Hepatocyte (in vitro differentiated cells): ENCODE results near the gene DZIP3. TPM values are rescaled to one million over a fixed set of nuclear protein-coding genes. Genes with fewer than 3 reads are reported as not detected.

ENCODE experiments used
- DNase-seq: peaks from one replicate; pipeline ENCODE4 v3.0.0-alpha.2; 2016; ENCODE audit warnings: low spot score
- H2AFZ ChIP-seq: fragments of 200-600 bp; sonication (generic); 2 replicates; pipeline ENCODE4 v1.6.0; 2016; ENCODE audit warnings: antibody characterized with exemption, mild to moderate bottlenecking
- H3K27ac ChIP-seq: fragments of 200-600 bp; sonication (generic); 2 replicates; pipeline ENCODE4 v1.5.1; 2016; ENCODE audit warnings: mild to moderate bottlenecking
- H3K27me3 ChIP-seq: fragments of 200-600 bp; sonication (generic); 2 replicates; pipeline ENCODE4 v1.6.1; 2016
- H3K36me3 ChIP-seq: fragments of 200-600 bp; sonication (generic); replicated peaks from 2 replicates; pipeline ENCODE4 v1.5.1; 2016; ENCODE audit warnings: low read depth; ENCODE audit not compliant: insufficient read depth
- H3K4me1 ChIP-seq: fragments of 200-600 bp; sonication (generic); 2 replicates; pipeline ENCODE4 v1.5.1; 2016; ENCODE audit warnings: mild to moderate bottlenecking, moderate library complexity; ENCODE audit not compliant: insufficient read depth
- H3K4me2 ChIP-seq: fragments of 200-600 bp; sonication (generic); 2 replicates; pipeline ENCODE4 v1.6.0; 2016
- H3K4me3 ChIP-seq: fragments of 200-600 bp; sonication (generic); 2 replicates; pipeline ENCODE4 v1.5.1; 2016; ENCODE audit warnings: mild to moderate bottlenecking
- H3K79me2 ChIP-seq: fragments of 200-600 bp; sonication (generic); 2 replicates; pipeline ENCODE4 v1.6.0; 2017; ENCODE audit warnings: mild to moderate bottlenecking
- H3K9me2 ChIP-seq: fragments of 200-600 bp; sonication (generic); replicated peaks from 2 replicates; pipeline ENCODE4 v1.6.0; 2017; ENCODE audit warnings: mild to moderate bottlenecking; ENCODE audit not compliant: insufficient read depth
- H3K9me3 ChIP-seq: fragments of 200-600 bp; sonication (generic); 2 replicates; pipeline ENCODE4 v1.5.1; 2016; ENCODE audit warnings: low read depth, mild to moderate bottlenecking
- H4K20me1 ChIP-seq: fragments of 200-600 bp; sonication (generic); 2 replicates; pipeline ENCODE4 v1.6.0; 2016; ENCODE audit warnings: mild to moderate bottlenecking; ENCODE audit not compliant: insufficient read depth, poor library complexity, severe bottlenecking
- EZH2 ChIP-seq: fragments of 200-600 bp; sonication (generic); IDR thresholded peaks from 2 replicates; pipeline ENCODE4 v1.6.1; 2016; ENCODE audit warnings: antibody characterized with exemption, mild to moderate bottlenecking, borderline replicate concordance
- EZH2phosphoT487 ChIP-seq: fragments of 200-600 bp; sonication (generic); IDR thresholded peaks from one replicate; pipeline ENCODE4 v1.6.1; 2018; ENCODE audit warnings: antibody characterized with exemption, mild to moderate bottlenecking, low read depth, moderate library complexity; ENCODE audit not compliant: unreplicated experiment, severe bottlenecking
- WGBS: methylation state at CpG from one replicate; pipeline ENCODE4 v1.1.6; 2016; ENCODE audit warnings: low lambda C conversion rate; ENCODE audit errors: missing lambda C conversion rate; 5-methylcytosine and 5-hydroxymethylcytosine counted together
- polyA plus RNA-seq: library from polyadenylated mRNA; unstranded; fragments of >200 nt; fragmentation: Nextera tagmentation; extraction: Ambion mirVana; gene quantifications from 2 replicates; pipeline ENCODE4 v1.2.1, GENCODE V29; 2016
- total RNA-seq: library from RNA; depleted of rRNA; stranded (reverse); fragments of >200 nt; gene quantifications from 2 replicates; pipeline ENCODE4 v1.2.3, GENCODE V29; 2014
- TF ChIP-seq, protein P1 (sequence below): fragments of 200-600 bp; sonication (generic); IDR thresholded peaks from 2 replicates; pipeline ENCODE4 v1.5.1; 2016; ENCODE audit warnings: antibody characterized with exemption, mild to moderate bottlenecking; ENCODE audit not compliant: poor library complexity

Gene DZIP3
- total and polyA plus RNA-seq, 2 experiments from 2014 or later: 10.8 to 18.5 TPM

DNA sequence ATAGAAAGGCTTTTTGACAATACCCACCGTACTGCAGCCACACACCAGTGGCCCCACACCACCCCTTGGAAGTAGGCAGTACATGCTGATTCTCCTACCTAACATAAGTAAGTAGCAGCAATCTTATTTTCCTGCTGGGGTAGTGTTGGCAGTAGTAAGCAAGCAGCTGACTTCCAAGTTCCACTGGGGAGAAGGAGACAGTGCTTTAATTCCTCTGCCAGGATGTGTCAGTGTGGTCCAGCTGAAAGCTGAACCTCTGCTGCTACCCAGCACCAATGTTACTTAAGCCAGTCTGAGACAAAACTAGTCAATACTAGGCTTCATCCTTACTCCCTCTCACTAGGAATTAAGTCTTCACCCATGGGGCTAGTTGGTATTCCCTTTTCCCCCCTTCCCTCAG is 74.7 kb downstream of the DZIP3 start:
- Histone ChIP-seq H3K4me2 (no peak overlapping the region), H3K79me2 (no peaks in the 10 kb centered on the region), H3K36me3 (no peaks in the 10 kb centered on the region), H3K9me3 (no peaks in the 10 kb centered on the region), H3K4me1 (no peaks in the 10 kb centered on the region), H3K9me2 (no peaks in the 10 kb centered on the region), H2AFZ (no peak overlapping the region), H3K4me3 (no peak overlapping the region), H4K20me1 (no peaks in the 10 kb centered on the region), H3K27ac (no peak overlapping the region), H3K27me3 (no peaks in the 10 kb centered on the region)
- 94% methylated on average over 1 of the region's 1 CpG for WGBS
- TF ChIP-seq EZH2: no peak
- TF ChIP-seq, protein P1, sequence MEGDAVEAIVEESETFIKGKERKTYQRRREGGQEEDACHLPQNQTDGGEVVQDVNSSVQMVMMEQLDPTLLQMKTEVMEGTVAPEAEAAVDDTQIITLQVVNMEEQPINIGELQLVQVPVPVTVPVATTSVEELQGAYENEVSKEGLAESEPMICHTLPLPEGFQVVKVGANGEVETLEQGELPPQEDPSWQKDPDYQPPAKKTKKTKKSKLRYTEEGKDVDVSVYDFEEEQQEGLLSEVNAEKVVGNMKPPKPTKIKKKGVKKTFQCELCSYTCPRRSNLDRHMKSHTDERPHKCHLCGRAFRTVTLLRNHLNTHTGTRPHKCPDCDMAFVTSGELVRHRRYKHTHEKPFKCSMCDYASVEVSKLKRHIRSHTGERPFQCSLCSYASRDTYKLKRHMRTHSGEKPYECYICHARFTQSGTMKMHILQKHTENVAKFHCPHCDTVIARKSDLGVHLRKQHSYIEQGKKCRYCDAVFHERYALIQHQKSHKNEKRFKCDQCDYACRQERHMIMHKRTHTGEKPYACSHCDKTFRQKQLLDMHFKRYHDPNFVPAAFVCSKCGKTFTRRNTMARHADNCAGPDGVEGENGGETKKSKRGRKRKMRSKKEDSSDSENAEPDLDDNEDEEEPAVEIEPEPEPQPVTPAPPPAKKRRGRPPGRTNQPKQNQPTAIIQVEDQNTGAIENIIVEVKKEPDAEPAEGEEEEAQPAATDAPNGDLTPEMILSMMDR: no peak
- TF ChIP-seq EZH2phosphoT487: no peak
- DNase-seq: no peak

DNA sequence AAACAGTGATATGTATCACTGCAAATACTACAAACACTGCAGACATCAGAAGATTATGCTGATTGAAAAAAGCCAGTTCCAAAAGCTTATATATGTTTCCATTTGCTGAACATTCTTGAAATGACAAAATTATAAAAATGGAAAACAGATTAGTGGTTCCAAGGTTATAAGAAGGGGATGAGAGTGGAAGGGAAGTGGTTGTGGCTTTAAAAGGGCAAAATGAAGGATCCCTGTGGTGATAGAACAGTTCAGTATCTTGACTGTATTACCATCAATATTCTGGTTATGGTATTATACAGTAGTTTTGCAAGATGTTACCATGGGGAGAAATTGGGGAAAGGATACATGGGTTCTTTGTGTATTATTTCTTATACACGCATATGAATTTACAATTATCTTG is 77.8 kb downstream of the DZIP3 start:
- Histone ChIP-seq H2AFZ (no peak overlapping the region), H3K79me2 (no peaks in the 10 kb centered on the region), H4K20me1 (no peaks in the 10 kb centered on the region), H3K36me3 (no peaks in the 10 kb centered on the region), H3K27me3 (no peaks in the 10 kb centered on the region), H3K4me2 (no peak overlapping the region), H3K27ac (no peak overlapping the region), H3K4me3 (no peak overlapping the region), H3K9me3 (no peaks in the 10 kb centered on the region), H3K4me1 (no peaks in the 10 kb centered on the region), H3K9me2 (no peaks in the 10 kb centered on the region)
- DNase-seq: no peak
- TF ChIP-seq EZH2phosphoT487 (no peak), EZH2 (no peak)
- TF ChIP-seq, protein P1: no peak
- 0% methylated on average over 1 of the region's 1 CpG for WGBS

DNA sequence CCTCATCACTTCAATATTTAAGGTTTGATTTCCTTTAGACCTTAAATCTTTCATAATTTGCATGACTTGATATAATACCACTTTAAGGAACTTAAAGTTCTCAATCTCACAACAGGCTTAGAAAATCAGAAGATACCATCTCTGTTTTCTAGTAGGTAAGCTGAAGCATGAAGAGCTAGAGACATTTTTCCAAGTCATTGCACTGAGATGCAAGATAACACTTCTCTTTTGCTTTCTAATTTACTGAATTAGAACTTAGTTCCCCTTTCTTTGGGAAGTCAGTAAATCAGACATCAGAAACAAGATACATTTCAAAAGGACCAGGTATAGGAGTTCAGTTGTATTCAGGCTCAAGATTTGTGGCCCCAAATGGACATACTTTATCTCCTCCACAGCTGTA is 79.7 kb downstream of the DZIP3 start:
- Histone ChIP-seq H3K27me3 (no peaks in the 10 kb centered on the region), H3K79me2 (no peaks in the 10 kb centered on the region), H3K9me2 (no peaks in the 10 kb centered on the region), H3K4me2 (no peak overlapping the region), H3K9me3 (no peaks in the 10 kb centered on the region), H3K4me1 (no peaks in the 10 kb centered on the region), H4K20me1 (no peaks in the 10 kb centered on the region), H3K4me3 (no peak overlapping the region), H2AFZ (no peak overlapping the region), H3K27ac (no peak overlapping the region), H3K36me3 (no peaks in the 10 kb centered on the region)
- DNase-seq: no peak
- TF ChIP-seq EZH2phosphoT487: no peak
- TF ChIP-seq EZH2: no peak
- TF ChIP-seq, protein P1: no peak

DNA sequence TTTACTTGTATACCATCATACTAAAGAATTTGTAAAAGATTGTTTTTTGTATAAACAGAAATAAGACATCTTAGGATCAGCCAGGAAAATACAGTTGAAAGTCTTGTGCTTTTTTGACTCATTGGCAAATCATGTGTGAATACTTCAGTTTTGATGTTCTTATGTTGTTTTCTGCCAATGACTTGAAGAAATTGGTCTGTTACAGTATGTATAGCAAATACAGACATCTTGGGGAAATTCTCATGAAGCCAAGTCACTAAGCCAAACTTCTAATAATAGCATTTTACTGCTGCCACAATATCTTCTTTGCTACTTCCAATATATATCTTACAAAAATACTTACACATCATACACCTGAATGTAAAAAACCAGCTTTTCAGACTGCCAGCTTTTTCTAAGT is 83.2 kb downstream of the DZIP3 start:
- Histone ChIP-seq H3K79me2 (no peaks in the 10 kb centered on the region), H3K36me3 (no peaks in the 10 kb centered on the region), H3K9me3 (no peaks in the 10 kb centered on the region), H3K27me3 (no peaks in the 10 kb centered on the region), H2AFZ (no peak overlapping the region), H4K20me1 (no peaks in the 10 kb centered on the region), H3K4me1 (no peaks in the 10 kb centered on the region), H3K9me2 (no peaks in the 10 kb centered on the region), H3K27ac (no peak overlapping the region), H3K4me3 (no peak overlapping the region), H3K4me2 (no peak overlapping the region)
- no peak for DNase-seq
- no peak for TF ChIP-seq EZH2phosphoT487
- TF ChIP-seq EZH2: no peak
- TF ChIP-seq, protein P1: no peak
